Pancreas (tissue), 10 donors: ENCODE measurements around the gene AATF. TPM values are rescaled to one million over a fixed set of nuclear protein-coding genes. Genes with fewer than 3 reads are reported as not detected.

ENCODE experiments used
- ATAC-seq, 4 donors: fragments of 200-7000 bp; cut with Tn5 transposase; one replicate each; pipeline versions ENCODE4 v1.8.0 to v1.9.1; 2020; ENCODE audit warnings: mild to moderate bottlenecking in 4 of 4, moderate library complexity in 4 of 4
- DNase-seq, 6 donors: peaks; one replicate each; pipeline ENCODE4 v3.0.0-alpha.2; 2020
- FAIRE-seq: peaks from 2 replicates; lab custom pipeline; 2012; peaks lifted over from hg19 to GRCh38; lab: Jason Lieb, UNC
- H3K27ac ChIP-seq, 4 donors: fragments of 200-600 bp; sonication (generic); 1 replicate in 3 of 4; 2 replicates in 1 of 4; pipeline versions ENCODE4 v1.5.0 to v1.8.0; 2020
- H3K27me3 ChIP-seq, 4 donors: fragments of 200-600 bp; one replicate each; pipeline ENCODE4 v1.8.0; 2021
- H3K36me3 ChIP-seq, 3 donors: fragments of 200-600 bp; sonication (generic) in 1 of 3; one replicate each; pipeline versions ENCODE4 v1.5.0 to v1.8.0; 2020 to 2021
- H3K4me1 ChIP-seq, 3 donors: fragments of 200-600 bp; one replicate each; pipeline ENCODE4 v1.8.0; 2021
- H3K4me3 ChIP-seq, 4 donors: fragments of 200-600 bp; sonication (generic) in 2 of 4; one replicate each; pipeline versions ENCODE4 v1.5.0 to v1.8.0; 2020 to 2021
- H3K9me3 ChIP-seq, 4 donors: fragments of 200-600 bp; one replicate each; pipeline ENCODE4 v1.8.0; 2021
- CTCF ChIP-seq, 4 donors: fragments of 200-600 bp; sonication (generic) in 3 of 4; IDR thresholded peaks; one replicate each; pipeline versions ENCODE4 v1.5.0 to v1.8.0; 2021; ENCODE audit warnings: antibody characterized with exemption in 4 of 4
- WGBS, 2 donors: extraction: QIAGEN DNeasy Blood & Tissue Kit; methylation state at CpG; one replicate each; pipeline ENCODE4 v1.1.7; 2013; 5-methylcytosine and 5-hydroxymethylcytosine counted together
- intact Hi-C, 3 donors: fragments of 100-400 bp; cut with DNase I; formaldehyde crosslinking; loops; one replicate each; pipeline versions ENCODE4 v1.11.1 to v1.14.2; 2022
- polyA plus RNA-seq, 2 donors: library from polyadenylated mRNA; stranded (reverse); fragments of 200-250 nt; gene quantifications; one replicate each; pipeline ENCODE4 v1.2.3, GENCODE V29; 2013
- total RNA-seq, 6 donors: library from RNA; stranded (reverse); fragmentation: NEBNext Ultra II Directional in 4 of 6; extraction: Animal tissue kit (Norgen Biotek cat#: 25700) in 4 of 6; gene quantifications; one replicate each; pipeline versions ENCODE4 v1.2.1 to v1.2.4, GENCODE V29; 2021 to 2023
- donor health status: healthy with polysubstance abuse.
- donor health status: DM: no; HTN: no; CAD: no; lungs with moderate emphysema.
- donor health status: DM: no; HTN: no; CAD: no.
- donor health status: control.
- donor health status: control.
- donor health status: Bipolar disorder and iron deficiency.
- donor health status: DM: yes; HTN: yes; CAD: no.
- donor health status: DM: no; HTN: no; CAD: no.
- donor health status: DM: no; HTN: no; CAD: no.
- donor health status: DM: yes; HTN: yes; CAD: no.

Gene AATF
- total and polyA plus RNA-seq, 8 donors: 20.1 to 38.4 (median 28.5) TPM

- Histone ChIP-seq H3K27ac (no peak overlapping the region), H3K4me1 (no peaks in the 10 kb centered on the region), H3K9me3 (no peaks in the 10 kb centered on the region), H3K27me3 (no peaks in the 10 kb centered on the region), H3K4me3 (no peak overlapping the region), H3K36me3 (no peaks in the 10 kb centered on the region)
- WGBS, 2 donors: 37% methylated on average over 23 of the region's 23 CpGs
- no peak for FAIRE-seq
- DNase-seq: no peak
- no peak for ATAC-seq
- intact Hi-C loops: no loop called here
- TF ChIP-seq CTCF (IDR thresholded peaks at IDR 0.05): no peak
These were observed 117.0 kb downstream of the AATF start for GRCh38 chr17:37065486-37066321.

- H3K4me1 ChIP-seq: no peaks in the 10 kb centered on the region
- no peak overlapping the region for H3K4me3 ChIP-seq
- intact Hi-C loops: no loop called here
- no peaks in the 10 kb centered on the region for H3K36me3 ChIP-seq
- DNase-seq (no peak), ATAC-seq (no peak), FAIRE-seq (no peak)
- no peak for TF ChIP-seq CTCF (IDR thresholded peaks at IDR 0.05)
- H3K27ac ChIP-seq: no peak overlapping the region
- WGBS, 2 donors: 63 to 65% methylated on average over 25 of the region's 25 CpGs
- H3K27me3 ChIP-seq: no peaks in the 10 kb centered on the region
- no peaks in the 10 kb centered on the region for H3K9me3 ChIP-seq
These were observed 117.8 kb downstream of the AATF start for GRCh38 chr17:37066322-37067255.

GRCh38 chr17:37067555-37068111 is 118.9 kb downstream of the AATF start:
- TF ChIP-seq CTCF (IDR thresholded peaks at IDR 0.05): no peak
- peak; percentile 81 to 89 (median 86) for ATAC-seq
- intact Hi-C loops: no loop called here
- no peak for FAIRE-seq
- H3K27ac ChIP-seq: no peak overlapping the region
- no peaks in the 10 kb centered on the region for H3K4me1 ChIP-seq
- H3K36me3 ChIP-seq: no peaks in the 10 kb centered on the region
- H3K27me3 ChIP-seq: no peaks in the 10 kb centered on the region
- H3K9me3 ChIP-seq: no peaks in the 10 kb centered on the region
- no peak overlapping the region for H3K4me3 ChIP-seq
- peak in 5 of 6 donors; percentile 27 to 74 (median 59) for DNase-seq
- WGBS, 2 donors: 47 to 62% methylated on average over 13 of the region's 13 CpGs

GRCh38 chr17:37068266-37068665 is 119.5 kb downstream of the AATF start:
- Histone ChIP-seq H3K4me1 (no peaks in the 10 kb centered on the region), H3K27me3 (no peaks in the 10 kb centered on the region), H3K36me3 (no peaks in the 10 kb centered on the region), H3K4me3 (no peak overlapping the region), H3K9me3 (no peaks in the 10 kb centered on the region), H3K27ac (no peak overlapping the region)
- intact Hi-C loops: no loop called here
- 65 to 73% methylated on average over 10 of the region's 10 CpGs for WGBS, 2 donors
- no peak for TF ChIP-seq CTCF (IDR thresholded peaks at IDR 0.05)
- FAIRE-seq (no peak), DNase-seq (no peak), ATAC-seq (no peak)
